Activated CD4-positive, alpha-beta memory T cell treated with anti-CD3 and anti-CD28 coated beads, Interleukin-2, amount 10 ng/mL, durations not matched to agents 7 days and 5 days (primary cell): ENCODE data around the gene ZNF428. TPM values are rescaled to one million over a fixed set of nuclear protein-coding genes. Genes with fewer than 3 reads are reported as not detected.
A peak's percentile ranks its signal among the peaks of the same experiment; 100 is the strongest.

Experiments
- CTCF ChIA-PET: fragments of 350-600 bp; sonication (Branson Sonifier 250); formaldehyde crosslinking; loops from one replicate; lab custom pipeline; 2021; ENCODE audit warnings: antibody characterized with exemption, inconsistent platforms; lab: Charles Lee
- POLR2A ChIA-PET: fragments of 350-600 bp; sonication (Branson Sonifier 250); formaldehyde crosslinking; loops from one replicate; lab custom pipeline; 2021; ENCODE audit warnings: antibody characterized with exemption; lab: Charles Lee
- DNase-seq: peaks from one replicate; pipeline ENCODE4 v3.0.0-alpha.2; 2020
- H3K27ac Mint-ChIP-seq: one replicate; pipeline ENCODE4 v1.8.0; 2021; ENCODE audit warnings: mild to moderate bottlenecking, mixed read lengths
- H3K27me3 Mint-ChIP-seq: one replicate; pipeline ENCODE4 v1.8.0; 2021; ENCODE audit warnings: mixed read lengths
- H3K36me3 Mint-ChIP-seq: one replicate; pipeline ENCODE4 v1.8.0; 2021; ENCODE audit warnings: low read depth, mixed read lengths
- H3K4me1 Mint-ChIP-seq: one replicate; pipeline ENCODE4 v1.8.0; 2021; ENCODE audit warnings: mixed read lengths
- H3K4me3 Mint-ChIP-seq: one replicate; pipeline ENCODE4 v1.8.0; 2021; ENCODE audit warnings: mild to moderate bottlenecking, mixed read lengths
- H3K9me3 Mint-ChIP-seq: one replicate; pipeline ENCODE4 v1.8.0; 2021; ENCODE audit warnings: mixed read lengths
- total RNA-seq, 2 experiments: library from RNA; stranded (reverse); gene quantifications; one replicate each; pipeline ENCODE4 v1.2.3, GENCODE V29; 2021

ZNF428 gene
- 10 to 100 TPM; 19.7 to 20.6 TPM for total RNA-seq

GRCh38 chr19:43619262-43620060, at the start of gene ZNF428:
ZNF428 (minus strand) TSS chr19:43619629; CDS start chr19:43614304, 5,325 bp downstream.
- ChIA-PET POLR2A (interaction anchor here (0.6 to 1.0 kb wide), 4 partner anchors 14 to 181 kb away, joined by 3 to 4 read pairs (median 3); partner anchors contain the start of gene SMG9), CTCF (interaction anchor here (1.3 kb wide), 1 partner anchor 64 kb away, joined by 3 read pairs; no protein-coding TSS in a partner anchor)
- H3K4me3 Mint-ChIP-seq: peak within 1 kb of the TSS; percentile 93
- H3K9me3 Mint-ChIP-seq: no peaks in the 10 kb centered on the region
- no peaks in the 10 kb centered on the region for H3K36me3 Mint-ChIP-seq
- peak within 1 kb of the TSS; percentile 91 for H3K27ac Mint-ChIP-seq
- H3K27me3 Mint-ChIP-seq: no peaks in the 10 kb centered on the region
- H3K4me1 Mint-ChIP-seq: peaks cover 22% of the 10 kb centered on the region
- peak; percentile 87 for DNase-seq

GRCh38 chr19:43668406-43669109, 49.1 kb upstream of the ZNF428 start:
- Mint-ChIP-seq H3K27me3 (peaks cover 10% of the 10 kb centered on the region), H3K27ac (peak overlapping the region; percentile 55), H3K4me1 (peaks cover 49% of the 10 kb centered on the region), H3K9me3 (no peaks in the 10 kb centered on the region), H3K36me3 (peaks cover 39% of the 10 kb centered on the region), H3K4me3 (peak overlapping the region; percentile 79)
- peak; percentile 99 for DNase-seq
- POLR2A ChIA-PET: interaction anchor here (0.6 to 2.8 kb wide), 13 partner anchors 8 to 1332 kb away, joined by 3 to 27 read pairs (median 3); partner anchors contain the start of genes KCNN4, PHLDB3, SMG9 and ZNF45
- CTCF ChIA-PET: interaction anchor here (0.6 to 3.1 kb wide), 58 partner anchors 9 to 832 kb away, joined by 3 to 30 read pairs (median 5); partner anchors contain the start of genes IRGQ, KCNN4, SMG9 and ZNF180

GRCh38 chr19:43667876-43668405, 48.5 kb upstream of the ZNF428 start:
- peaks cover 10% of the 10 kb centered on the region for H3K27me3 Mint-ChIP-seq
- peaks cover 42% of the 10 kb centered on the region for H3K36me3 Mint-ChIP-seq
- H3K27ac Mint-ChIP-seq: peak overlapping the region; percentile 29
- peak overlapping the region; percentile 79 for H3K4me3 Mint-ChIP-seq
- CTCF ChIA-PET: interaction anchor here (0.6 to 3.1 kb wide), 58 partner anchors 8 to 832 kb away, joined by 3 to 30 read pairs (median 5); partner anchors contain the start of genes IRGQ, KCNN4, SMG9 and ZNF180
- DNase-seq: no peak
- peaks cover 52% of the 10 kb centered on the region for H3K4me1 Mint-ChIP-seq
- no peaks in the 10 kb centered on the region for H3K9me3 Mint-ChIP-seq
- POLR2A ChIA-PET: interaction anchor here (0.6 to 2.8 kb wide), 13 partner anchors 8 to 1332 kb away, joined by 3 to 27 read pairs (median 3); partner anchors contain the start of genes KCNN4, PHLDB3, SMG9 and ZNF45

- Mint-ChIP-seq H3K4me3 (peak overlapping the region; percentile 79), H3K27me3 (peaks cover 10% of the 10 kb centered on the region), H3K27ac (peak overlapping the region; percentile 29), H3K4me1 (peaks cover 55% of the 10 kb centered on the region), H3K9me3 (no peaks in the 10 kb centered on the region), H3K36me3 (peaks cover 48% of the 10 kb centered on the region)
- DNase-seq: no peak
- ChIA-PET POLR2A (interaction anchor here (1.0 to 2.8 kb wide), 3 partner anchors 87 to 134 kb away, joined by 3 to 27 read pairs (median 18); partner anchors contain the start of genes KCNN4, SMG9 and ZNF575), CTCF (interaction anchor here (1.0 to 3.1 kb wide), 6 partner anchors 15 to 112 kb away, joined by 3 to 21 read pairs (median 8); no protein-coding TSS in a partner anchor)
These were observed 47.9 kb upstream of the ZNF428 start for GRCh38 chr19:43667126-43667875.

- ChIA-PET CTCF (no interaction called here), POLR2A (no interaction called here)
- Mint-ChIP-seq H3K27me3 (no peaks in the 10 kb centered on the region), H3K4me1 (peaks cover 38% of the 10 kb centered on the region), H3K9me3 (peaks cover 5% of the 10 kb centered on the region), H3K4me3 (peak overlapping the region; percentile 38), H3K27ac (peak overlapping the region; percentile 73), H3K36me3 (peaks cover 71% of the 10 kb centered on the region)
- DNase-seq: peak; percentile 68
These were observed 44.6 kb upstream of the ZNF428 start for GRCh38 chr19:43664018-43664417.

GRCh38 chr19:43662487-43662886, 43.1 kb upstream of the ZNF428 start:
- ChIA-PET POLR2A (no interaction called here), CTCF (no interaction called here)
- H3K27ac Mint-ChIP-seq: peak overlapping the region; percentile 52
- no peak for DNase-seq
- no peaks in the 10 kb centered on the region for H3K27me3 Mint-ChIP-seq
- peaks cover 11% of the 10 kb centered on the region for H3K9me3 Mint-ChIP-seq
- no peak overlapping the region for H3K4me3 Mint-ChIP-seq
- peaks cover 76% of the 10 kb centered on the region for H3K36me3 Mint-ChIP-seq
- H3K4me1 Mint-ChIP-seq: peaks cover 30% of the 10 kb centered on the region

GRCh38 chr19:43660971-43661360, 41.5 kb upstream of the ZNF428 start:
- no peak for DNase-seq
- ChIA-PET POLR2A (interaction anchor here (2.0 kb wide), 1 partner anchor 7 kb away, joined by 4 read pairs; no protein-coding TSS in a partner anchor), CTCF (no interaction called here)
- Mint-ChIP-seq H3K4me1 (peaks cover 25% of the 10 kb centered on the region), H3K36me3 (peaks cover 74% of the 10 kb centered on the region), H3K4me3 (no peak overlapping the region), H3K9me3 (peaks cover 11% of the 10 kb centered on the region), H3K27me3 (no peaks in the 10 kb centered on the region), H3K27ac (no peak overlapping the region)

- H3K27ac Mint-ChIP-seq: no peak overlapping the region
- no peak overlapping the region for H3K4me3 Mint-ChIP-seq
- POLR2A ChIA-PET: interaction anchor here (2.0 kb wide), 1 partner anchor 8 kb away, joined by 4 read pairs; no protein-coding TSS in a partner anchor
- peaks cover 25% of the 10 kb centered on the region for H3K4me1 Mint-ChIP-seq
- DNase-seq: no peak
- CTCF ChIA-PET: interaction anchor here (0.7 to 1.6 kb wide), 2 partner anchors 8 to 106 kb away, joined by 3 to 5 read pairs; no protein-coding TSS in a partner anchor
- peaks cover 79% of the 10 kb centered on the region for H3K36me3 Mint-ChIP-seq
- H3K27me3 Mint-ChIP-seq: no peaks in the 10 kb centered on the region
- peaks cover 11% of the 10 kb centered on the region for H3K9me3 Mint-ChIP-seq
These were observed 41.0 kb upstream of the ZNF428 start for GRCh38 chr19:43660301-43660970.

GRCh38 chr19:43658494-43658893, 39.1 kb upstream of the ZNF428 start:
- POLR2A ChIA-PET: no interaction called here
- no peaks in the 10 kb centered on the region for H3K27me3 Mint-ChIP-seq
- DNase-seq: no peak
- H3K36me3 Mint-ChIP-seq: peaks cover 74% of the 10 kb centered on the region
- H3K4me3 Mint-ChIP-seq: no peak overlapping the region
- H3K9me3 Mint-ChIP-seq: peaks cover 11% of the 10 kb centered on the region
- H3K27ac Mint-ChIP-seq: no peak overlapping the region
- peaks cover 5% of the 10 kb centered on the region for H3K4me1 Mint-ChIP-seq
- CTCF ChIA-PET: no interaction called here

- DNase-seq: no peak
- no peak overlapping the region for H3K27ac Mint-ChIP-seq
- H3K36me3 Mint-ChIP-seq: peaks cover 76% of the 10 kb centered on the region
- peaks cover 3% of the 10 kb centered on the region for H3K4me1 Mint-ChIP-seq
- ChIA-PET CTCF (interaction anchor here (2.3 kb wide), 1 partner anchor 11 kb away, joined by 6 read pairs; no protein-coding TSS in a partner anchor), POLR2A (no interaction called here)
- H3K27me3 Mint-ChIP-seq: no peaks in the 10 kb centered on the region
- H3K9me3 Mint-ChIP-seq: peaks cover 11% of the 10 kb centered on the region
- no peak overlapping the region for H3K4me3 Mint-ChIP-seq
These were observed 38.6 kb upstream of the ZNF428 start for GRCh38 chr19:43658001-43658400.

GRCh38 chr19:43656436-43656835, 37.0 kb upstream of the ZNF428 start:
- ChIA-PET CTCF (interaction anchor here (1.0 to 2.3 kb wide), 2 partner anchors 12 to 224 kb away, joined by 4 to 6 read pairs; no protein-coding TSS in a partner anchor), POLR2A (no interaction called here)
- H3K9me3 Mint-ChIP-seq: peaks cover 11% of the 10 kb centered on the region

More at GRCh38 chr19:43656436-43656835, 37.0 kb upstream of the ZNF428 start:
- H3K27ac Mint-ChIP-seq: no peak overlapping the region
- peaks cover 73% of the 10 kb centered on the region for H3K36me3 Mint-ChIP-seq
- DNase-seq: no peak
- H3K4me1 Mint-ChIP-seq: peaks cover 4% of the 10 kb centered on the region
- H3K27me3 Mint-ChIP-seq: no peaks in the 10 kb centered on the region
- no peak overlapping the region for H3K4me3 Mint-ChIP-seq
